Activated naive CD4-positive, alpha-beta T cell treated with anti-CD3 and anti-CD28 coated beads for 36 hours (primary cell): ENCODE results near the gene UBQLN1. TPM values are rescaled to one million over a fixed set of nuclear protein-coding genes. Genes with fewer than 3 reads are reported as not detected.
A peak's percentile ranks its signal among the peaks of the same experiment; 100 is the strongest.
"Not testable (repeated sequence)": the region's sequence is repeated elsewhere in the genome, so short reads cannot be mapped to it uniquely, and the experiment has no call there.

Experiments
- CTCF ChIA-PET: fragments of 350-600 bp; sonication (Branson Sonifier 250); formaldehyde crosslinking; loops from one replicate; lab custom pipeline; 2021; ENCODE audit warnings: antibody characterized with exemption; lab: Charles Lee
- DNase-seq: peaks from one replicate; pipeline ENCODE4 v3.0.0-alpha.2; 2020
- H3K27ac Mint-ChIP-seq: one replicate; pipeline ENCODE4 v1.8.0; 2021; ENCODE audit warnings: mild to moderate bottlenecking, mixed read lengths
- H3K27me3 Mint-ChIP-seq: one replicate; pipeline ENCODE4 v1.8.0; 2021; ENCODE audit warnings: low read depth, mixed read lengths
- H3K36me3 Mint-ChIP-seq: one replicate; pipeline ENCODE4 v1.8.0; 2021; ENCODE audit warnings: low read depth, mixed read lengths
- H3K4me1 Mint-ChIP-seq: one replicate; pipeline ENCODE4 v1.8.0; 2021; ENCODE audit warnings: low read depth, mixed read lengths
- H3K4me3 Mint-ChIP-seq: one replicate; pipeline ENCODE4 v1.8.0; 2021; ENCODE audit warnings: mild to moderate bottlenecking, moderate library complexity, mixed read lengths
- H3K9me3 Mint-ChIP-seq: one replicate; pipeline ENCODE4 v1.8.0; 2021; ENCODE audit warnings: mixed read lengths
- intact Hi-C: fragments of 100-400 bp; cut with micrococcal nuclease; formaldehyde crosslinking; loops from one replicate; pipeline ENCODE4 v1.15.1; 2023
- total RNA-seq, 2 experiments: library from RNA; stranded (reverse); gene quantifications; one replicate each; pipeline ENCODE4 v1.2.3, GENCODE V29; 2021

UBQLN1 gene
- total RNA-seq, 2 experiments from 2014 or later, result 84.8 to 87.1 TPM

DNA sequence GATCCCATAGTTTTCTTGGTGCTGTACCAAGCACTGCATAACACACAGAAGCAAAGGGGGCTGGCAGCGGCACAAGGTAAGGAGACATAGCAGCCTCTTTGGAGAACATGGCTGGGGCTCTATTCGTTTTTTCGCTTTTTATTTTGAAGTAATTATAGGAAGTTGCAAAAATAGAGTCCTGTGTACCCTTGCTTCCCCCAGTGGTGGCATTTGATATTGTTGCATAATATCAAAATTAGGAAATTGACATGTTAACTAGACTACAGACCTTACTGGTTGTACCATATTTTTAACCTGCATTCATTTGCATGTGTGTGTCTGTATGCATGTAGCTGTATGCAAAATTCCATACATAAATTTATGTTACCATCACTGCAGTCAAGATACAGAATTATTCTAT is 6.6 kb upstream of the UBQLN1 start:
- intact Hi-C loops, result loop anchor here (1.0 to 10.0 kb wide), 2 partner anchors 93 to 380 kb away; no protein-coding TSS in a partner anchor
- H3K27me3 Mint-ChIP-seq, result no peaks in the 10 kb centered on the region
- peaks cover 2% of the 10 kb centered on the region for H3K9me3 Mint-ChIP-seq
- CTCF ChIA-PET, result interaction anchor here (1.0 kb wide), 1 partner anchor 94 kb away, joined by 3 read pairs; no protein-coding TSS in a partner anchor
- H3K4me3 Mint-ChIP-seq, result no peak overlapping the region
- H3K36me3 Mint-ChIP-seq, result no peaks in the 10 kb centered on the region
- no peak overlapping the region for H3K27ac Mint-ChIP-seq
- no peak for DNase-seq
- peaks cover 2% of the 10 kb centered on the region for H3K4me1 Mint-ChIP-seq

DNA sequence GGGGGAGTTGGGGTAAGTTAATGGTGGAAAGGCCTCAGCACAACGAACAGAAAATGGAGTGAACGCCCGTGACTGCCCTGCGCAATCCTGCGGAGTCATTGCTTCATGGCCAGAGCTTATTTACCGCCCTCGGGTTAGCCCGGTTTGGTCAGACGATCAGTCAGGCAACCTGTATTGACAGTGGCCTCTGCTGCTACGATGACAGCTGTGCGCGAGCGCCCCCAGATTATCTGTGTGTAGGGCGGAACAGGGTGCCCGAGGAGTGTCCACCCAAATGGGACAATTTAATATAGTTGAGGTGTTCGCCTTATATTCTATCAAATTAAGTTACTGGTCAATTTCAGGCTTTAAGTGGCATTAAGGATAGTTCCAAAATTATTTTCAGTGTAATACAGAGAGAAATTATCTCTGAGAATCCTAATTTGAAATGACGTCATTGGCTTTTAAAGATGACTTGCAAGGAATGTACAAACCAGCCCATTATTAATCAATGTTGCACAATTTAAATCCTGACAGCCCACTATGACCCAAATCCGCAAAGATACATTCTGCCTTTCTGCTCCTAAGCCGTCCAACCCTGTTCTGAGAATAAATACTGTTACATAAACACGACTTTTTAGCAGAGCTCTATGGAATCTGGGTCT is 879 bp upstream of the UBQLN1 start:
- peak overlapping the region; percentile 89 for H3K4me3 Mint-ChIP-seq
- CTCF ChIA-PET, result interaction anchor here (0.9 to 1.6 kb wide), 3 partner anchors 30 to 59 kb away, joined by 3 to 6 read pairs (median 4); no protein-coding TSS in a partner anchor
- H3K27ac Mint-ChIP-seq, result peak overlapping the region; percentile 98
- peak; percentile 61 for DNase-seq
- peaks cover 32% of the 10 kb centered on the region for H3K4me1 Mint-ChIP-seq
- H3K27me3 Mint-ChIP-seq, result no peaks in the 10 kb centered on the region
- H3K9me3 Mint-ChIP-seq, result no peaks in the 10 kb centered on the region
- intact Hi-C loops, result loop anchor here (1.0 to 10.0 kb wide), 7 partner anchors 59 to 588 kb away; partner anchors contain the start of genes GKAP1, HNRNPK, IDNK and RMI1
- peaks cover 19% of the 10 kb centered on the region for H3K36me3 Mint-ChIP-seq

DNA sequence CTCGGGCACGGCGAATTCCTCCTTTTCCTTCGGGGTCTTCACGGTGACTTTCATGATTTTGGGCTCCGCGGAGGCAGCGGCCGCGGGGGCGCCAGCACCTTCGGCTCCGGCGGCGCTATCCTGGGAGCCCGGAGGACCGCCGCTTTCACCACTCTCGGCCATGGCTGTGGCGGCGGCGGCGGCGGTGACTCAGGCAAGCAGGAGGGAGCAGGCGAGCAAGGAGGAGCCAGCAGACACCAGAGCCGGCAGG is 315 bp downstream of the UBQLN1 start:
- intact Hi-C loops, result loop anchor here (10.0 kb wide), 1 partner anchor 233 kb away; no protein-coding TSS in a partner anchor
- CTCF ChIA-PET, result interaction anchor here (0.6 to 1.6 kb wide), 2 partner anchors 58 to 77 kb away, joined by 3 to 6 read pairs; no protein-coding TSS in a partner anchor
- peak overlapping the region; percentile 98 for H3K27ac Mint-ChIP-seq
- no peak for DNase-seq
- H3K27me3 Mint-ChIP-seq, result no peaks in the 10 kb centered on the region
- no peaks in the 10 kb centered on the region for H3K9me3 Mint-ChIP-seq
- H3K4me1 Mint-ChIP-seq, result peaks cover 40% of the 10 kb centered on the region
- H3K36me3 Mint-ChIP-seq, result peaks cover 19% of the 10 kb centered on the region
- peak overlapping the region; percentile 89 for H3K4me3 Mint-ChIP-seq

DNA sequence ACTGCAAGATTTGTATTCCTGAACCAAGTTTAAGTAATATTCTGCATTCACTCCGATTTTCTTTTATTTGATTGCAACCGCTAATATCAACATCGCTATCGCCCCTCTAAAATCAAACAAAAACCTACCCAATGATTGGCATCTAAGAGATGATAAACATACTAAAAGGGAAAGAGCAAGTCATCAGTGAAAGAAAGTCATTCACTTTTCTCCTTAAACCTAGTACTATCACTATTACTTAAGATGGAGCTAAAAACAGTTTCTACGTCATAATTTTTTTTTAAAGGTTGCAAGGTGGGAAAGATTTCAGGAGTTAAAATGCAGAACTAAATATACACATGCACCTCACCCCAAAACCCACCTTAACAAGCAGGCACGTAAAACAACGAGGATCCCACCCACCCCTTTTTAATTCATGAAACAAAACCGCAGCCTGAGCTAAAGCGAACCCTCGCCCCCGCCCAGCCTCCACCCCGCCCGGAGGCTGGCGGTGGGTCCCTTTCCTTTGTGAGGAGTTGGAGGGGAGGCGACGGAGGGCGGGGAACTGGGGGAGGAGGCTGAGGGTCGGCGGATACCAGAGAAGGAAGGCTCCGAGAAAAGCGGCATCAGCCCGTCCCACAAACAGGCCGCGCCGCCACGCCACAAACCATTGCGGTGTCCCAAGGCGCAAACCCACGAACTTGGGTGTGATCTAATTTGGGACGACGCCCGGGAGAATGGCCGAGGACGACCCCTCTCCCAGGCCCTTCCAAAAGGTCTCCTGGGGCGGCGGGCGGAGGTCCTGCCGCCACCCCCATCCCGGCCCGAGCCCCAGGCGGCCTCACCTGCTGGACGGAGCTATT is 861 bp downstream of the UBQLN1 start:
- intact Hi-C loops, result loop anchor here (1.0 to 10.0 kb wide), 3 partner anchors 9 to 232 kb away; no protein-coding TSS in a partner anchor
- no peaks in the 10 kb centered on the region for H3K27me3 Mint-ChIP-seq
- peaks cover 19% of the 10 kb centered on the region for H3K36me3 Mint-ChIP-seq
- no peaks in the 10 kb centered on the region for H3K9me3 Mint-ChIP-seq
- peaks cover 44% of the 10 kb centered on the region for H3K4me1 Mint-ChIP-seq
- CTCF ChIA-PET, result interaction anchor here (0.6 to 1.6 kb wide), 3 partner anchors 58 to 83 kb away, joined by 3 to 6 read pairs (median 3); no protein-coding TSS in a partner anchor
- peak overlapping the region; percentile 98 for H3K27ac Mint-ChIP-seq
- DNase-seq, result peak; percentile 51
- peak overlapping the region; percentile 89 for H3K4me3 Mint-ChIP-seq

DNA sequence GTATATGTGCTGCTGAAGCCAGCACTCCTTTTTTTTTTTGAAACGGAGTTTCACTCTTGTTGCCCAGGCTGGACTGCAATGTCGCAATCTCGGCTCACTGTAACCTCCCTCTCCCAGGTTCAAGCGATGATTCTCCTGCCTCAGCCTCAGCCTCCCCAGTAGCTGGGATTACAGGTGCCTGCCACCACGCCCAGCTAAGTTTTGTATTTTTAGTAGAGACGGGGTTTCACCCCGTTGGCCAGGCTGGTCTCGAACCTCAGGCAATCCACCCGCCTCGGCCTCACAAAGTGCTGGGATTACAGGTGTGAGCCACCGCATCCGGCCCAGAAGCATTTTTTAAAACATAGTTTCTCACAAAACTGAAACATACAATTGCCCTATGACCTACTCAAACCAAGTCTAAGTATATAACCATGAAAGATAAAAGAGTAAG is 2.5 kb downstream of the UBQLN1 start:
- Mint-ChIP-seq H3K36me3 (peaks cover 21% of the 10 kb centered on the region), H3K27ac (peak overlapping the region; percentile 98), H3K4me1 (peaks cover 59% of the 10 kb centered on the region), H3K4me3 (peak overlapping the region; percentile 89)
- H3K9me3 Mint-ChIP-seq, CTCF ChIA-PET, H3K27me3 Mint-ChIP-seq, DNase-seq: not testable (repeated sequence)
- intact Hi-C loops, result loop anchor here (10.0 kb wide), 1 partner anchor 230 kb away; no protein-coding TSS in a partner anchor

DNA sequence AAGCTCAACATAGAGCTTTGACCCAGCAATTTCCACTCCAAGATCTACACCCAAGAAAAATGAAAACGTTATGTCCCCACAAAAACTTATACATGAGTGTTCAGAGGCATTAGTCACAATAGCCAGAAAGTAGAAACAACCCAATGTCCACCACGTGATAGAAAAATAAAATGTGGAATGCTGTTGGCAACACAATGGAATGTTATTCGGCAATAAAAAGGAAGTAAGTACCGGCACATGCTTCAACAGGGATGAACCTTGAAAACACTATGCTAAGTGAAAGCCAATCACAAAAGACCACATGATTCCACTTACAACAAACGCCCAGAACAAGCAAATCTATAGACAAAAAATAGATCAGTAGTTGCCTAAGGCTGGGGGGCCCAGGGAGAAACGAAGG is 6.0 kb downstream of the UBQLN1 start:
- no peak for DNase-seq
- Mint-ChIP-seq H3K4me1 (peaks cover 82% of the 10 kb centered on the region), H3K36me3 (peaks cover 24% of the 10 kb centered on the region), H3K4me3 (no peak overlapping the region), H3K27me3 (no peaks in the 10 kb centered on the region), H3K9me3 (no peaks in the 10 kb centered on the region), H3K27ac (no peak overlapping the region)
- intact Hi-C loops, result loop anchor here (10.0 kb wide), 1 partner anchor 227 kb away; no protein-coding TSS in a partner anchor
- CTCF ChIA-PET, result no interaction called here

DNA sequence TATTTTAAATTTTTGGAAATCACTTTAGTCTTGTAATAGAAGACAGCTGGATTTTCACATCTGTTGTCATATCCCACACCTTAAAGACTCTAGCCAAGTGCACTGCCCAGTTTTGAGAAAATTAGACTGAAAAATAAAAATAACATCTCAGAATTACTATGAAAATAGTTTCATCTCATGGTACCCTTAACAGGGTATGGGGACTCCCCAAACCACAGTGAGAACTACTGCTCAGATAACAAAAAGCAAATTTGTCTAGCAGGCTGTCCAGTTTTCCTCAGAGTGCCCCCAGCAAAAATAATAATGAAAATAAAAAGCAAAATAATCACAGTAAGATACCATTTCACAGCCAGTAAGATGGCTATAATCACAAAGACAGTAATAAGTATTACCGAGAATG is 6.5 kb downstream of the UBQLN1 start:
- peaks cover 19% of the 10 kb centered on the region for H3K36me3 Mint-ChIP-seq
- H3K4me1 Mint-ChIP-seq, result peaks cover 80% of the 10 kb centered on the region
- H3K9me3 Mint-ChIP-seq, result no peaks in the 10 kb centered on the region
- no peak overlapping the region for H3K27ac Mint-ChIP-seq
- DNase-seq, result no peak
- CTCF ChIA-PET, result no interaction called here
- no peaks in the 10 kb centered on the region for H3K27me3 Mint-ChIP-seq
- no peak overlapping the region for H3K4me3 Mint-ChIP-seq
- intact Hi-C loops, result loop anchor here (10.0 kb wide), 1 partner anchor 226 kb away; no protein-coding TSS in a partner anchor

DNA sequence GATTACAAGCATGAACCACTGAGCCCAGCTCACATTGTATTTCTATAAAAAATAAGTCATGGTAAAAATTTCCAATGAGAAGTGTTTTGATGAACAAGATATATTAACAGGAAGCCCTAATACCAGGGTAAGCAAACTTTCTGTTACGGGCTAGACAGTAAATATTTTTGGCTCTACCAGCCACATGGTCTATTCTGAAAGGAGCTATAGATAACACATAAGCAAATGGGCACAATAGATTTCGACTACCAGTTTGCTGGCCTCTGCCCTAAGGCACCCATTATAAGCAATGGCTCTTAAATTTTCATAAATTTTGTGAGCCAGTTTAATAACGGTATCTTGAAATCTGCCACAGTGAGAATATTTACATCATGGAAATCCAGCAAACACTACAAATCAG is 8.1 kb downstream of the UBQLN1 start:
- Mint-ChIP-seq H3K27me3 (no peaks in the 10 kb centered on the region), H3K4me1 (peaks cover 71% of the 10 kb centered on the region), H3K27ac (no peak overlapping the region), H3K9me3 (no peaks in the 10 kb centered on the region), H3K4me3 (no peak overlapping the region), H3K36me3 (peaks cover 8% of the 10 kb centered on the region)
- CTCF ChIA-PET, result interaction anchor here (0.9 kb wide), 1 partner anchor 35 kb away, joined by 3 read pairs; no protein-coding TSS in a partner anchor
- no peak for DNase-seq
- intact Hi-C loops, result loop anchor here (10.0 kb wide), 1 partner anchor 225 kb away; no protein-coding TSS in a partner anchor

DNA sequence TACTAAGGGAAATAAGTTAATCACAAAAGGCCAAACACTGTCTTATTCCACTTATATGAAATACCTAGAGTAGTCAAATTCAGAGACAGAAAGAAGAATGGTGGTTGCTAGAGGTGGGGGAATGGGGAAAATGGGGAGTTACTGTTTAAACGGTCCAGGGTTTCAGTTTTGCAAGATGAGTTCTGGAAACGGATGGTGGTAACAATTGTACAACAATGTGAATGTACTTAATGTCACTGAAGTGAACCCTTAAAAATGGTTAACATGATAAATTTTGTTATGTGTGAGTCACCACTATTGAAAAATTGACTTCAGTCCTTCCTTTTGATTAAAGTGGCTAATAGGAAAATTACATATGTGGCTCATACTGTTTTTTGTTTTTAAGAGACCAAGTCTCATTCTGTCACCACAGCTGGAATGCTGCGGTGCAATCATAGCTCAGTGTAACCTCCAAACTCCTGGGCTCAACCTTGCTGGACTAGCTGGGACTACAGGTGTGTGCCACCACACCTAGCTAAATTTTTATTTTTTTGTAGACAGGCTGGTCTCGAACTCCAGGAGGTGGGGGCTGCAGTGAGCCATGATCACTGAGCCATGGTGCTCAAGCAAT is 8.7 kb downstream of the UBQLN1 start:
- no peaks in the 10 kb centered on the region for H3K27me3 Mint-ChIP-seq
- intact Hi-C loops, result loop anchor here (1.0 kb wide), 1 partner anchor 7 kb away; no protein-coding TSS in a partner anchor
- H3K4me1 Mint-ChIP-seq, result peaks cover 71% of the 10 kb centered on the region
- no peaks in the 10 kb centered on the region for H3K9me3 Mint-ChIP-seq
- peaks cover 8% of the 10 kb centered on the region for H3K36me3 Mint-ChIP-seq
- H3K4me3 Mint-ChIP-seq, result no peak overlapping the region
- CTCF ChIA-PET, result interaction anchor here (1.3 to 1.4 kb wide), 2 partner anchors 14 to 78 kb away, joined by 3 to 4 read pairs; no protein-coding TSS in a partner anchor
- DNase-seq, result no peak
- H3K27ac Mint-ChIP-seq, result peak overlapping the region; percentile 56

DNA sequence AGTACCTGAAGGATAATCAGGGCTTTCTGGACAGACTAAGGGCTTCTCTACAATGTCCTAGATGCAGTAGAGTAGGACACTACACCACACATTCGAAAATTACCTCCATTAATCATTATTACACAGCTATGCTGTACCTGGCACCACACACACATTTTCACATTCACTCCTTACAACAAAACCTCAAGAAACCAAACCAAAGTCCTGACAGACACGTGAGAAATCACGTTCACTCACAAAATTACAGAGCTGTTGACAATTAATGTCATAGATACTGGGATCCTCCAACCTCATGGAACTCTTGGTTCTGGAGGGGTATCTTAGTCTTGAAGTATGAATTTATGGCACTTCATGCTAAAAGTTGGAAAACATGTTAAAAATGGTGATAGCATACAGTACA is 16.3 kb downstream of the UBQLN1 start:
- no peak for DNase-seq
- H3K4me1 Mint-ChIP-seq, result peaks cover 72% of the 10 kb centered on the region
- no peak overlapping the region for H3K4me3 Mint-ChIP-seq
- intact Hi-C loops, result no loop called here
- peaks cover 2% of the 10 kb centered on the region for H3K36me3 Mint-ChIP-seq
- H3K27ac Mint-ChIP-seq, result no peak overlapping the region
- H3K9me3 Mint-ChIP-seq, result no peaks in the 10 kb centered on the region
- CTCF ChIA-PET, result interaction anchor here (1.0 kb wide), 1 partner anchor 43 kb away, joined by 4 read pairs; no protein-coding TSS in a partner anchor
- H3K27me3 Mint-ChIP-seq, result no peaks in the 10 kb centered on the region

DNA sequence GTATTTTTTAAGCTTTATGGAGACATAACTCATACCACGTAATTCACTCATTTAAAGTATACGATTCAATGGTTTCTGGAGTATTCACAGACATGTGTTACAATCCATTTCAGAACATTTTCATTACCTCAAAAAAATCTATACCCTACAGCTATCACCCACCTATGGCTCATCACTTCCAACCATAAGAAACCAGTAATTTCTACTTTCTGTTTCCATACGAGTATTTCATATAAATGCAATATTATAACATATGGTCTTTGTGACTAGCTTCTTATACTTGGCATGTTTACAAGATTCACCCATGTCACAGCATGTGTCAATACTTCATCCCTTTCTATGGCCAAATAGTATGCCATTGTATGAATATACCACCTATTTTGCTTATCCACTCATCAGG is 18.8 kb downstream of the UBQLN1 start:
- Mint-ChIP-seq H3K4me1 (peaks cover 66% of the 10 kb centered on the region), H3K27ac (peak overlapping the region; percentile 44), H3K4me3 (no peak overlapping the region), H3K36me3 (peaks cover 2% of the 10 kb centered on the region), H3K27me3 (no peaks in the 10 kb centered on the region), H3K9me3 (no peaks in the 10 kb centered on the region)
- DNase-seq, result no peak
- CTCF ChIA-PET, result interaction anchor here (0.7 to 0.8 kb wide), 3 partner anchors 29 to 611 kb away, joined by 3 read pairs; no protein-coding TSS in a partner anchor
- intact Hi-C loops, result loop anchor here (1.0 to 5.0 kb wide), 2 partner anchors 17 to 293 kb away; partner anchors contain the start of genes HNRNPK and RMI1
